ENCODE results near the gene CTIF.

Gene CTIF

DNA sequence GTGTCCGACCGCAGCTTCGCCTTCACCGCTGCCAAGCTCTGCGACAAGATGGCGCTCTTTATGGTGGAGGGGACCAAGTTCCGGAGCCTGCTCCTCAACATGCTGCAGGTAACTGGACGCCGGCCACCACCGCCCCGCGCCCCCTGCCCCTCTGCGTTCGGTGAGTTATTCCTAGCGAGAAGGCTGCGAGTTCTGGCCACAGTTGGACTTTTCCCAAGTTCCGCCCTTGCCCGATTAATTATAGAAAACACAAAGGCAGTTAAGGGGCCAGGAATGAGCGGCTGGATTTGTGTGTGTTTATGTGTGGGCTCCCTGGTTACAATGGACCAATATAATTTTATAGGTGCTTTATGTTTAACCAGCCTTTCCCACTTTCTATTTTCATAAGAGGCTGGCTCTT, 222.8 kb downstream of the CTIF start:
- no peak for DNase-seq

DNA sequence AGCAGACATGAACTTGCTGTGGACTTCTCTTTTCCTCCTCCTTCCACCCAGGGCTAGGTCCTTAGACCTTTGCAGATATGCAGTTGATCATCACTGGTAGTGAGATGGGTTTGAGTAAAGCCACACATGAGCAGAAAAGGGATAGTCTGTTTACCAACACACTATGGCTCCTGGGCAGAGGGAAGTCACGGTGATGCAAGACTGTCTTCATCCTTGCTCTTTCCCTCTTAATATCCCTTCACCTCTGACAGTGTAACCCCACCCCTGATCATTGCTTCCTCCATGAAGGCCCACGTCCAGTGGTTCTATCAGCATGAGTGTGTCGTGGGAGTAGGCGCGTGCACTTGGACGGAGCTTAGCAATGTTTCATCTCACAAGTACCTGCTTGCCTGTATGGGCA, 223.2 kb downstream of the CTIF start:
- no peak for DNase-seq

GRCh38 chr18:48762836-48763718, 224.2 kb downstream of the CTIF start:
- DNase-seq: no peak

DNA sequence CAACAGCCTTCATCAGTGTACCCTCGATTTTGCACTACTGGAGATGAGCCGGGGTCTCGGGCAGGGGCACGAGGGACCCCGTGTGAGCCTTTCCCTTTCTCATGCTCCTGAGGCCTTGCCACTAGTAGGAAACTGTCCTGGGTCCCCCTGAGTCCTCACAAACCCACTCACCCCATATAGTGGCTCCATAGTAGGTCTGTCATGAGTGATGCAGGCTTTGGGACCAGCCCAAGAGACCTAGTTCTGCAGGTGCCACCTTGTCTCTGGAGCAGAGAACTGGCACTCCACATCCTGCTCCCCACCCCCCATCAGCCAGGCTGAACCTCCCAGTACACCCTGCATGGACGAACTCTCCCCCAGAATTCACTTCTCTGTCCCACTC, 224.9 kb downstream of the CTIF start:
- no peak for DNase-seq

DNA sequence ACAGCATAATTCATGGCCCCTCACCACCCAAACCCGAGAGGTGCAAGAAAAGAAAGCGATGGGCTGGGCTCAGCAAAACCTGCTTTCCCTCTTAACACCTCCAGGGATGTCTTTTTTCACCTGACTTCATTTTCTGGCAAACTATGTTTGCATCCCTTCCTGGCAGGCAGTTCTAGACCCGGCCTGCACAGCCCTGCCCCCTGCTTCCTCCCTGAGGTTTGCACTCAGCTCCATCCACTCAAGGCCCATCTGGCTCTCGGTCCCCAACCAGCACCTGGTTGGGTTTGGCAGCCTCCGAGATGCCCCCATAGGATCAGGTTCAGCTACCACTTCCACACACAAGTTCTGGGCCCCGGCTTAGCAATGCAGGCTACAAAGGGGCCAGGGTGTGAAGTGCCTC, 226.2 kb downstream of the CTIF start:
- DNase-seq: no peak

- DNase-seq: no peak
These were observed 227.2 kb downstream of the CTIF start for GRCh38 chr18:48766026-48766425.

- DNase-seq: no peak
These were observed 227.7 kb downstream of the CTIF start for GRCh38 chr18:48766487-48766886.

DNA sequence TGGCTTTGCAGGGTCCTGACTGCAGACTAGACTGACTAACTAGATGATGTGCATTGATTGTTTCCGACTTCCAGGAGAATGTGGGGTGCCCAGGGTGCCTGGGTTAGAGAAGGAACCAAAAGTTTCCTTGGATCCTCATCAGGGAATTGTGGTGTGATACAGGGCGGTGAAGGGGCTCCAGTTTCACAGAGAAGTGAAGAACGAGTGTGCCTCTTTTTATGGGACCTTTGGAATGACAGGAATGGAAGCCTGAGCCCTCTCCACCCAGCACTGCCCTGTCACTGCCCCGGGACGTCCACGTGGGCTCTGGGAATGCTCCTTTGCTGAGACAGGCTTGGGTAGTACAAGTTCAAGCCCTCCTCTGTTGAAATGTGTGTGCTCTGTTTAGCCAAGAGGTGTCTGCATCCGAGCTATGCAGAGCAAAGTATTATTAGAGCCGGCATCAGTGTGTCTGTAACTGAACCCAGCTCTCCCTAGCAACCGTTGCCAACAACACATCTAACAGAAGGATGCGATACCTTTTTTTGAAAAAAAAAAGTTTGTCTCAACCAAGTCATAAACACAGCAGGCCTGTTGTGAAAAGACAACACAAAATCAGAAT, 228.4 kb downstream of the CTIF start:
- peak; percentile 11 for DNase-seq

- no peak for DNase-seq
These were observed 230.3 kb downstream of the CTIF start for GRCh38 chr18:48769006-48769636.

DNA sequence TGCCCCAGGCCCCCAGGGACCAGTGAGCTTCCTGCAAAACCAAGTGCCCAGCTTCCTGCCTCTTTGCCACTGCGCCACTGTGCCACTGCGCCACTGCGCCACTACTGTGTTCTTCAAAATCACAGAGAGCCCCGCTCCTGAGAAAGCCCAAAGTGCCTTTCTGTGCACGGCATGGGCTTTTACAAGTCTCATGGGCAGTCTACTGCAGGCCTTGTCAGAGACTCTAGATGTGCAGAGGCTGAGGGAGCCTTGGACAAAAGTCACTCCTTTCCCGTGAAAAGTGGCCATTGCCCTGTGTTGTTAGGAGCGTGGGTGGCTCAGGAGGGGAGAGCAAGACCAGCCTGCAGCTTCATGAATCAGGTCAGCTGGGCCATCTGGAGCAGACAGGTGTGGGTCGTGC, 231.4 kb downstream of the CTIF start:
- no peak for DNase-seq

DNA sequence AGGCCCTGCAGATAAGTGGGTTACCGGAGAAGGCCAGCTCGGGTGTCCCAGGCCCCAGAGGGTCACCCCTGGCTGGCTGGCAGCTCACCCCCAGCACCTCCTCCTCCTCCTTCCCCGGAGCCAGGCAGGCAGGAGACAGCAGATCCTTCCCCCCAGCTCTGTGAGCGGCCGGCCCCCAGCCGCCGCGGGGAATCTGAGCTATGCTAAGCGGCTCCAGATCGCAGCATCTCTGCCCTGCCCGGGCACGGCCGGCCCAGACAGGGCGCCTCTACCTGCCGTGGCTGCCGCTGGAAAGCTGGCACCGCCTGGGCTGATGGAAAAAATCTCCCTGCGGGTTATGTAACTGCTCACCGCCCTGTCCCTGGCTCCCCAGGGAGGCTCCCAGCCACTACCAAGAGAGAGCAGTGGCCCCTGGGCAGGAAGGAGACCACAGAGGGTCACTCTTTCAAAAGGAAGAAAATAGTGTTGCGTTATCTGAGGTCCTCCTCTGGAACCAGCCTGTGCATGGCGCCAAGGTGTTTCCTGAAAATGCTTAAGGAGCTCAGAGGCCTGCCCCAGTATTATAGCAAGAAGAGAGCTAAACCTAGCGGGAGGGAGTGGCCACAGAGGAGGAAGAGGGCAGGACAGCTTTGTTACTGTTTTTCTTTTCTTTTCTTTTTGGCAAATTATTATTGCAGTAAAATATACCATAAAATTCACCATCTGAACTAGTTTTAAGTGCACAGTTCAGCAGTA, 233.0 kb downstream of the CTIF start:
- DNase-seq: no peak

DNA sequence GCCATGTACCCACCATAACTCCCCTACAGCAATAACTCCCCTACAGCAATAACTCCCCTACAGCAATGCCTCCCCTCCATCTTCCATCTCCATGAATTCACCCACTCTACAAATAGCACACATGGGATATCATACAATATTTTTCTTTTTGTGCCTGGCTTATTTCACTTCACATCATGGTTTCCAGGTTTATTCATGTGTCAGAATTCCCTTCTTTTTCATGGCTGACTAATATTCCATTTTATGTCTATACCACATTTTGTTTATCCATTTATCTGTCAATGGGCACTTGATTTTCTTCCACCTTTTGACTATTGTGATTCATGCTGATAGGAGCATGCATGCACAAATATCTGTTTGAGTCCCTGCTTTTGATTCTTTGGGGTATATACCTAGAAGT, 233.6 kb downstream of the CTIF start:
- no peak for DNase-seq

DNA sequence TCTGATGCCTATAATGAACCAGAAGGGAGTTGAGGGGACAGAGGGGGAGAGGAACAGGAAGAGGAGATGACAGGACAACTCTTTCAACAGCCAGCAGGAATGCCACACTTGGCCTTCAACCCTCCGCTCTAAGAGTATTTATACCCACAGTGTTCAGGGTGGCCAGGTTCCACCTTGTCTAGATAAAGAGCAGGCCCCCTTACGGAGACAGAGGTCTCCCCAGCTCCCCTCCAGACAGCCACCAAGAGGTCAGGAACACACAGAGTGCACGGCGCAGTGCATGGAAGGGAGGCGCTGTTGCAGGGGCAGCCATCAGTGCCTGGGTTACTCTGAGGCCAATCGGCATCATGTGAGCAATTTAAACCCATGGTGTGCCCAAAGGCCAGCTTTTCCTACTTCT, 235.0 kb downstream of the CTIF start:
- no peak for DNase-seq

- DNase-seq: no peak
These were observed 236.1 kb downstream of the CTIF start for GRCh38 chr18:48774941-48775340.

- no peak for DNase-seq
These were observed 236.7 kb downstream of the CTIF start for GRCh38 chr18:48775372-48776155.

GRCh38 chr18:48776156-48776555, 237.3 kb downstream of the CTIF start:
- DNase-seq: no peak

GRCh38 chr18:48776641-48777025, 237.8 kb downstream of the CTIF start:
- no peak for DNase-seq

GRCh38 chr18:48777026-48777743, 238.4 kb downstream of the CTIF start:
- peak; percentile 79 for DNase-seq

- no peak for DNase-seq
These were observed 238.9 kb downstream of the CTIF start for GRCh38 chr18:48777744-48778116.

- DNase-seq: no peak
These were observed 239.6 kb downstream of the CTIF start for GRCh38 chr18:48778344-48779011.

GRCh38 chr18:48779462-48779861, 240.6 kb downstream of the CTIF start:
- no peak for DNase-seq

Data from activated CD4-positive, alpha-beta T cell treated with anti-CD3 and anti-CD28 coated beads, Interleukin-2, Interleukin-6, amounts not matched to agents 100 ng/mL and 50 ng/mL, durations not matched to agents 16 hours and 8 hours (primary cell).